Effector memory CD8-positive, alpha-beta T cell (primary cell): Measurements from ENCODE around the gene F8.
"Not testable (repeated sequence)": the region's sequence is repeated elsewhere in the genome, so short reads cannot be mapped to it uniquely, and the experiment has no call there.

Experiments
- ATAC-seq: fragments of 150-1000 bp; cut with Tn5 transposase; replicated peaks from 2 replicates; pipeline ENCODE4 v1.10.0; 2021; ENCODE audit warnings: mild to moderate bottlenecking, moderate library complexity
- DNase-seq, 3 experiments: peaks; one replicate each; pipeline ENCODE4 v3.0.0; 2021
- H3K27ac Mint-ChIP-seq, 2 donors: one replicate each; pipeline ENCODE4 v1.8.0; 2022; ENCODE audit warnings: mild to moderate bottlenecking in 2 of 2, mixed read lengths in 2 of 2, moderate library complexity in 2 of 2
- H3K27me3 Mint-ChIP-seq, 2 donors: one replicate each; pipeline ENCODE4 v1.8.0; 2022; ENCODE audit warnings: mixed read lengths in 2 of 2
- H3K36me3 Mint-ChIP-seq: one replicate; pipeline ENCODE4 v1.8.0; 2022; ENCODE audit warnings: mild to moderate bottlenecking, moderate library complexity, mixed read lengths; ENCODE audit not compliant: insufficient read depth
- H3K4me1 Mint-ChIP-seq, 2 donors: one replicate each; pipeline ENCODE4 v1.8.0; 2022; ENCODE audit warnings: low read depth in 2 of 2, mixed read lengths in 2 of 2
- H3K4me3 Mint-ChIP-seq, 2 donors: one replicate each; pipeline ENCODE4 v1.8.0; 2022; ENCODE audit warnings: mild to moderate bottlenecking in 2 of 2, mixed read lengths in 2 of 2, moderate library complexity in 2 of 2
- H3K9me3 Mint-ChIP-seq, 2 donors: one replicate each; pipeline ENCODE4 v1.8.0; 2022; ENCODE audit warnings: mixed read lengths in 2 of 2

F8 gene

DNA sequence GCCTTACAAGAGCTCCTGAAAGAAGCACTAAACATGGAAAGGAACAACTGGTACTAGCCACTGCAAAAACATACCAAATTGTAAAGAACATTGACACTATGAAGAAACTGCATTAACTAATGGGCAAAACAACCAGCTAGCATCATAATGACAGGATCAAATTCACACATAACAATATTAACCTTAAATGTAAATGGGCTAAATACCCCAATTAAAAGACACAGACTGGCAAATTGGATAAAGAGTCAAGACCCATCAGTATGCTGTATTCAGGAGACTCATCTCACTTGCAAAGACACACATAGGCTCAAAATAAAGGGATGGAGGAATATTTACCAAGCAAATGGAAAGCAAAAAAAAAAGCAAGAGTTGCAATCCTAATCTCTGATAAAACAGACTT is 154.0 kb downstream of the F8 start:
- not testable (repeated sequence) for ATAC-seq

DNA sequence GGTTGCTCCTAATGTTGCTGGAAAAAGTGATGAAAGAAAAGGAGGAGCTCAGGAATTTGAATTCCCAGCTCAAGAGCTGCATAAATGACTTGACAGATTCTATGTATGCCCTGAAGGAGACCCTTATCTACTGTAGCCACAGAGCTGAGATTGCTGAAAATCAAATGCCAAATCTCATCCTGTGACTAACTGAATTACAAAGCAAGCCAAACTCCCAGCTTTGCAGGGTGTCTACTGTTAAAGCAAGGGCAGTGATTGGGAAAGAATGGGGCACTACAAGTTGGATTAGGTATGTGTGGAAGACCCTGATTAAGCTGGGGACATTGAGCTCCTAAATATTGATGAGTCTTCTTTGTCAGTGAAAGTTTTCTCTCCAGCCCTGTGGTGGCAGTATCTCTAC is 167.3 kb downstream of the F8 start:
- H3K4me1 Mint-ChIP-seq = no peaks in the 10 kb centered on the region
- no peak overlapping the region for H3K4me3 Mint-ChIP-seq
- DNase-seq (no peak), ATAC-seq (no peak)
- peaks cover 8% of the 10 kb centered on the region for H3K36me3 Mint-ChIP-seq
- H3K9me3 Mint-ChIP-seq = no peaks in the 10 kb centered on the region
- H3K27ac Mint-ChIP-seq = no peak overlapping the region
- H3K27me3 Mint-ChIP-seq = no peaks in the 10 kb centered on the region

More for the DNA sequence above, 154.0 kb downstream of the F8 start:
- not testable (repeated sequence) for H3K4me3 Mint-ChIP-seq, H3K36me3 Mint-ChIP-seq, H3K9me3 Mint-ChIP-seq, H3K27me3 Mint-ChIP-seq, DNase-seq, H3K4me1 Mint-ChIP-seq, H3K27ac Mint-ChIP-seq

DNA sequence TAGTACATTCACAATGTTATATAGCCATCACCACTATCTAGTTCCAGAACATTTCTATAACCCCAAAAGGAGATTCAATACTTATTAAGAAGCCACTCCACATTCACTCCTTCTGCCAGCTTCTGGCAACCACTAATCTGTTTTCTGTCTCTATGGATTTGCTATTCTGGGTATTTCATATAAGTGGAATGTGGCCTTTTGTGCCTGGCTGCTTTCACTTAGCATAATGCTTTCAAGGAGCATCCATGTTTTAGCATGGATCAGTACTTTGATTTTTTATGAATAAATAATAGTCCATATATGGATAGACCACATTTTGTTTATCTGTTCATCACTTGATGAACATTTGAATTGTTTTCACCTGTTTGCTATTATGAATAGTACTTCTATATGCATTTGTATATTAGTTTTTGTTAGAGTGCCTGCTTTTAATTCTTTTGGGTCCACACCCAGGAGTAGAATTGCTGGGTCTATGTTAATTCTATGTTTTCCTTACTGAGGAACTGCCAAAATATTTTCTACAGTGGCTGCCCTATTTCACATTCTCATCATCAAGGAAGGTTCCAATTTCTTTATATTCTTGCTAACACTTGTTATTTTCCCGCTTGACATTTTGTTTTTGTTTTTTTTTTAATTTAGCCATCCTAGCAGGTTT is 171.4 kb downstream of the F8 start:
- Mint-ChIP-seq H3K4me1 (no peaks in the 10 kb centered on the region), H3K36me3 (no peaks in the 10 kb centered on the region), H3K27ac (no peak overlapping the region), H3K27me3 (no peaks in the 10 kb centered on the region), H3K9me3 (no peaks in the 10 kb centered on the region), H3K4me3 (no peak overlapping the region)
- DNase-seq = no peak
- ATAC-seq = no peak

GRCh38 chrX:154840856-154841255 is 181.7 kb downstream of the F8 start:
- DNase-seq = peak in 1 of 3 experiments; percentile 0
- Mint-ChIP-seq H3K36me3 (no peaks in the 10 kb centered on the region), H3K4me1 (no peaks in the 10 kb centered on the region), H3K27ac (no peak overlapping the region), H3K27me3 (no peaks in the 10 kb centered on the region), H3K4me3 (no peak overlapping the region), H3K9me3 (no peaks in the 10 kb centered on the region)
- peak; percentile 67 for ATAC-seq

DNA sequence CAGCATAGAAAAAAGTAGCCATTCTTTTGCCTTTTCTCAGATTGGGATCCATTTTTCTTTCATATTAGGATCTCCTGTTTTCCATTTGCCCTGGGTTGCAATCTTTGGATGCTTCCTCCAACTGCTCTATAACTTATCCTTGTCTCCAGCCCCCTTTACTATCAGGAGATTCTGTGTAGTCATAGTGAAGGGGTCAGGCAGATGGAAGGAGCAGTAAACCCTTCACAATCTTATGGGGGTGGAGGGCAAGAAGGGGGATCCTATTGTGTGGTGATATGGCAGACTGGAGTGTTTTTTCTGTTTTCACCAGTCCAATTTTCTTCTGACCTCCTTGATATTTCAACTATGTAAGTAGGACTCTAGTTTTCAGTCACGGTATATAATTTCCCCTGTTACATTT is 186.4 kb downstream of the F8 start:
- H3K27me3 Mint-ChIP-seq = peaks cover 0 to 6% of the 10 kb centered on the region in 2 donors
- H3K9me3 Mint-ChIP-seq = no peaks in the 10 kb centered on the region
- H3K4me1 Mint-ChIP-seq = no peaks in the 10 kb centered on the region
- no peaks in the 10 kb centered on the region for H3K36me3 Mint-ChIP-seq
- DNase-seq = no peak
- no peak for ATAC-seq
- no peak overlapping the region for H3K27ac Mint-ChIP-seq
- H3K4me3 Mint-ChIP-seq = no peak overlapping the region

DNA sequence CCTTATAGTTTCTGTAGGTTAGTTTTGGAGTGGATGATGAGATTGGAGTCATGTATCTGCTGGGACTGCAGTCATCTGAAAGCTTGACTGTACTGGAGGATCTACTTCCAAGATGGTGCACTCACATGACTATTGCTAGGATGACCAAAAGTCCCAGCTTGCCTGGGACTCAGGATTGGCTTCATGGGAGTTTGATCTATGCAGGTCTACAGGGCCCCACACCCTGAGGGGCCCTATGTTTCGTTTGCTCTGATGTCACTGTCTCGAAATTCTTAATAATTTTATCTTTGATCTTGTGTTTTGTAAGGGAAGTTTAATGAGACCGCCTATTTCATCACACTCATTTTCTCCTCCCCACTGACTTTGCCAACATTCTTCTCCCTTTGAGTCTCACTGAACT is 188.0 kb downstream of the F8 start, which contains the start of gene SMIM9:
Gene SMIM9 (minus strand): TSS at position 101 of the 400 bp plus-strand sequence. CDS start 3,806 bp downstream, outside the sequence.
- H3K4me3 Mint-ChIP-seq = no peak within 1 kb of the TSS
- ATAC-seq (no peak), DNase-seq (no peak)
- H3K4me1 Mint-ChIP-seq = peaks cover 1 to 4% of the 10 kb centered on the region in 2 donors
- H3K9me3 Mint-ChIP-seq = no peaks in the 10 kb centered on the region
- H3K27ac Mint-ChIP-seq = no peak within 1 kb of the TSS
- peaks cover 0 to 6% of the 10 kb centered on the region in 2 donors for H3K27me3 Mint-ChIP-seq
- H3K36me3 Mint-ChIP-seq = no peaks in the 10 kb centered on the region

DNA sequence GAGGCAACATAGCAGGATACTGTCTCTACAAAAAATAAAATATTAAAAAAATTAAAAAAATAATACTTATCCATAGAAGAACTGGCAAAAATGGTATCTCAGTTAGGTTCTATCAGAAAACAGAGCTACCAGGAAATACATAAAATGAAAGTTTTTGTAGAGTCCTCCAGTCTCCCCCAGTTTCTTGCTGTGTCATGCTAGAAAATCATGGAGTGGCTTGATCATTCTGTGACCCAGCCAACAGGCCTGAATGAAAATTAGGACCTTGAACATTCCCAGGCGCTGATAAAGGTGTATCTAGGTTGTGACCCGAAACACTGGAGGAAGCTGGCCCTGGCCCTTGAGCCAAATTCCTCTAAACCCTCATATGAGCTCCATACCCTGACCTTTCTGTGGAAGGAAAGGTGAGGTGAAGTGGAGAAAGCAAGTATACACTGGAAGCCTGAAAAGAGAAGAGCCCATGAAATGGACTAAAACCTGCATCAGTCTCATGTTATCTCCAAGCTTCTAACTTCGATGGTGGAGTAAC is 188.7 kb downstream of the F8 start:
- Mint-ChIP-seq H3K36me3 (no peaks in the 10 kb centered on the region), H3K4me1 (peaks cover 4% of the 10 kb centered on the region in 2 donors), H3K4me3 (no peak overlapping the region), H3K27me3 (peaks cover 0 to 6% of the 10 kb centered on the region in 2 donors), H3K27ac (no peak overlapping the region), H3K9me3 (no peaks in the 10 kb centered on the region)
- DNase-seq (no peak), ATAC-seq (no peak)

DNA sequence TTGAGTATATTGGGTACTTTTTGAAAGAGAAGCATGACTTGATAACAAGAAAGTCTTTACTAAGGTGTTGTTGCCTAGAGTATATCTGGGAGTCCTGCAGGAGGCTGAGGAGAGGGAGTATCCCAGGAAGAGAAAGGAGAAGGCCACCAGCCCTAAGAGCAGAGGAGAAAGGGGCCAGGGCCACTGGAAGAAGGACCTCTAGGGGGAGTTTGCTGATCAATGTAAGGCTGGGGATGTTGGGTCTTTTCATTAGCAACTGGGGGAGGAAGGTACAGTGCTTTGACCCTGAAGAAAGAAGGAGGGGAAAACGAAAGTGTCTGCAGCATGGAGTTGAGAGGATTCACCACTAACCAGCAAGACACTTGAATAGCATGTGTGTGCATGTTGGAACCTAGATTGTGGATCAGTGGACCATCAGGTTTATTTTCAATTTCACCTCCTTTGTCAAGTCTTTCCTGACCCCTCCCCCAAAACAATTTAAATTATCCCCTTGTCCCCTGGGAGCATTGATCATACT is 192.5 kb downstream of the F8 start:
- ATAC-seq (no peak), DNase-seq (no peak)
- peak overlapping the region in 1 of 2 donors; percentile 28 for H3K27ac Mint-ChIP-seq
- H3K4me3 Mint-ChIP-seq = no peak overlapping the region
- H3K9me3 Mint-ChIP-seq = no peaks in the 10 kb centered on the region
- H3K27me3 Mint-ChIP-seq = peaks cover 0 to 6% of the 10 kb centered on the region in 2 donors
- H3K4me1 Mint-ChIP-seq = peaks cover 4 to 6% of the 10 kb centered on the region in 2 donors
- no peaks in the 10 kb centered on the region for H3K36me3 Mint-ChIP-seq

- peaks cover 4 to 6% of the 10 kb centered on the region in 2 donors for H3K4me1 Mint-ChIP-seq
- no peaks in the 10 kb centered on the region for H3K36me3 Mint-ChIP-seq
- H3K27me3 Mint-ChIP-seq = peaks cover 0 to 6% of the 10 kb centered on the region in 2 donors
- ATAC-seq (no peak), DNase-seq (no peak)
- H3K9me3 Mint-ChIP-seq = no peaks in the 10 kb centered on the region
- no peak overlapping the region for H3K4me3 Mint-ChIP-seq
- peak overlapping the region in 1 of 2 donors; percentile 30 for H3K27ac Mint-ChIP-seq
Observed at GRCh38 chrX:154829134-154829533, 193.4 kb downstream of the F8 start.

DNA sequence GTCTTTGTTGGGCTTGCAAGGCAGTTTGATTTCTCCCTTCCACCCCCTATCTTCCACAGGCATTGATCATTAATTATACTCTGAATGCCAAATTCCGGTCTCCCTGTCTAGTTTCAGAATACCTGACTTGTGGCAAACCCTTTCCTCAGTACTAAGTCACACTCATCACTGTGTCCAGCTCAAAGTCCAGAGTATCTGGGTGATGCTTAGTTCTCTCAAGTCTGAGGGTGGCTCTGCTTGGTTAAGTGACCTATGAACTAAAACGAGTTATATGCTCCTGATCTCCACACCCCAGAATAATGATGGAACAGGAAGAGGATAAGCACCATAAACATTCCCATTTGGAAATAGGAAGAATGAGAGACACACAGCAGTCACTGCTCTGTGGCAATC is 194.5 kb downstream of the F8 start:
- H3K9me3 Mint-ChIP-seq = no peaks in the 10 kb centered on the region
- H3K4me1 Mint-ChIP-seq = peaks cover 4 to 6% of the 10 kb centered on the region in 2 donors
- H3K36me3 Mint-ChIP-seq = no peaks in the 10 kb centered on the region
- ATAC-seq (no peak), DNase-seq (no peak)
- H3K27me3 Mint-ChIP-seq = peaks cover 0 to 6% of the 10 kb centered on the region in 2 donors
- H3K27ac Mint-ChIP-seq = peak overlapping the region in 1 of 2 donors; percentile 30
- peak overlapping the region in 1 of 2 donors; percentile 21 for H3K4me3 Mint-ChIP-seq

- Mint-ChIP-seq H3K36me3 (no peaks in the 10 kb centered on the region), H3K4me3 (peak overlapping the region in 1 of 2 donors; percentile 21), H3K9me3 (no peaks in the 10 kb centered on the region), H3K27me3 (peaks cover 0 to 6% of the 10 kb centered on the region in 2 donors), H3K4me1 (peaks cover 4 to 6% of the 10 kb centered on the region in 2 donors), H3K27ac (peak overlapping the region in 1 of 2 donors; percentile 67)
- DNase-seq (no peak), ATAC-seq (peak; percentile 35)
Observed at GRCh38 chrX:154827194-154828015, 195.1 kb downstream of the F8 start.

GRCh38 chrX:154825586-154825985 is 196.9 kb downstream of the F8 start:
- H3K36me3 Mint-ChIP-seq, H3K27ac Mint-ChIP-seq, DNase-seq, H3K4me3 Mint-ChIP-seq, ATAC-seq, H3K9me3 Mint-ChIP-seq, H3K4me1 Mint-ChIP-seq, H3K27me3 Mint-ChIP-seq: not testable (repeated sequence)

GRCh38 chrX:154824638-154825037 is 197.9 kb downstream of the F8 start:
- no peaks in the 10 kb centered on the region for H3K27me3 Mint-ChIP-seq
- no peak for DNase-seq
- H3K4me3 Mint-ChIP-seq = no peak overlapping the region
- H3K4me1 Mint-ChIP-seq = peaks cover under 1 to 5% of the 10 kb centered on the region in 2 donors
- no peaks in the 10 kb centered on the region for H3K9me3 Mint-ChIP-seq
- no peaks in the 10 kb centered on the region for H3K36me3 Mint-ChIP-seq
- ATAC-seq = no peak
- H3K27ac Mint-ChIP-seq = no peak overlapping the region
